GM12891 (cell line): Measurements from ENCODE around the gene LOXL1.

Source experiments
- PAX5 ChIP-seq: IDR thresholded peaks from 2 replicates; pipeline ENCODE4 v1.6.1; 2011; ENCODE audit warnings: low read length, moderate library complexity, mild to moderate bottlenecking; ENCODE audit not compliant: insufficient read depth, severe bottlenecking
- POLR2A ChIP-seq: IDR thresholded peaks from 2 replicates; pipeline ENCODE4 v1.6.1; 2011; ENCODE audit warnings: low read depth, low read length, control low read depth
- POLR2AphosphoS5 ChIP-seq: IDR thresholded peaks from 2 replicates; pipeline ENCODE4 v1.6.1; 2011; ENCODE audit warnings: low read depth, low read length, control low read depth
- POU2F2 ChIP-seq: IDR thresholded peaks from 2 replicates; pipeline ENCODE4 v1.6.1; 2011; ENCODE audit warnings: low read depth, mild to moderate bottlenecking, control low read depth, low read length, moderate library complexity
- SPI1 ChIP-seq: IDR thresholded peaks from 2 replicates; pipeline ENCODE4 v1.6.1; 2011; ENCODE audit warnings: low read depth, low read length, control low read depth
- TAF1 ChIP-seq: IDR thresholded peaks from 2 replicates; pipeline ENCODE4 v1.6.1; 2011; ENCODE audit warnings: low read depth, low read length, control low read depth

- TF ChIP-seq POLR2A (no peak), TAF1 (no peak), POLR2AphosphoS5 (no peak), PAX5 (no peak), POU2F2 (no peak), SPI1 (no peak)
These were observed 5.2 kb downstream of the LOXL1 start for GRCh38 chr15:73931441-73931840.
